Brain microvascular endothelial cell (primary cell): ENCODE results near the gene RNGTT.

Experiments used
- DNase-seq: peaks from one replicate; pipeline ENCODE4 v3.0.0-alpha.2; 2020
- H3K27ac ChIP-seq: fragments of 250-450 bp; sonication (Bioruptor Pico); 2 replicates; pipeline ENCODE4 v1.5.1; 2020; ENCODE audit warnings: mild to moderate bottlenecking, moderate library complexity
- H3K27me3 ChIP-seq: fragments of 250-450 bp; sonication (Bioruptor Pico); replicated peaks from 2 replicates; pipeline ENCODE4 v1.5.1; 2020; ENCODE audit warnings: mild to moderate bottlenecking
- H3K36me3 ChIP-seq: fragments of 250-450 bp; sonication (Bioruptor Pico); replicated peaks from 2 replicates; pipeline ENCODE4 v1.5.1; 2020; ENCODE audit warnings: mild to moderate bottlenecking
- H3K4me3 ChIP-seq: 2 replicates; pipeline ENCODE4 v1.5.1; 2011; ENCODE audit warnings: low read depth, mild to moderate bottlenecking, control low read depth, low read length, moderate library complexity
- in situ Hi-C: cut with HindIII; loops from 2 replicates; pipeline ENCODE4 v1.10.0; 2017; ENCODE audit warnings: low sequenced_read_pairs, low pct_ligation_motif_present
- TF ChIP-seq, protein P1 (sequence below): IDR thresholded peaks from 2 replicates; pipeline ENCODE4 v1.5.1; 2011; ENCODE audit warnings: low read depth, mild to moderate bottlenecking, moderate library complexity, low read length, control low read depth, inconsistent platforms; ENCODE audit errors: missing control alignments

The RNGTT gene

DNA sequence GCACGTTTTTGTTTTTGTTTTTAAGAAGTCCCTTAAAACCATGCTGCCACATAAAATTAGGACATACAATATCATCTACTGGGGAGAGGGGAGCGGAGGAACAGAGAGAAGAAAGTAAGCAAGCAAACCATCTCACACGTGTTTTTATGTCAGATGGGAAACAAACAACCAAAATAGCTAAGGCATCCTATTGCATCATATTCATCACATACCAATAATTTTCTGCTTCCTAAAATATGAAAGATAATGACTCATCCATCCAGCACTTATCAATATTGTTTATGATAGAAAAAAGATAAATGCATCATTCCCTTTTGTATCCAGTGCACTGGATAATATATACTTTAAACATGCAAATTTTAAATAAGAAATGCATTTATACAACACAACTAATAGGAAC lies 329.6 kb downstream of the RNGTT start:
- DNase-seq: no peak
- Histone ChIP-seq H3K4me3 (no peak overlapping the region), H3K27ac (no peak overlapping the region), H3K36me3 (no peaks in the 10 kb centered on the region), H3K27me3 (no peaks in the 10 kb centered on the region)
- in situ Hi-C loops: no loop called here
- TF ChIP-seq, protein P1, sequence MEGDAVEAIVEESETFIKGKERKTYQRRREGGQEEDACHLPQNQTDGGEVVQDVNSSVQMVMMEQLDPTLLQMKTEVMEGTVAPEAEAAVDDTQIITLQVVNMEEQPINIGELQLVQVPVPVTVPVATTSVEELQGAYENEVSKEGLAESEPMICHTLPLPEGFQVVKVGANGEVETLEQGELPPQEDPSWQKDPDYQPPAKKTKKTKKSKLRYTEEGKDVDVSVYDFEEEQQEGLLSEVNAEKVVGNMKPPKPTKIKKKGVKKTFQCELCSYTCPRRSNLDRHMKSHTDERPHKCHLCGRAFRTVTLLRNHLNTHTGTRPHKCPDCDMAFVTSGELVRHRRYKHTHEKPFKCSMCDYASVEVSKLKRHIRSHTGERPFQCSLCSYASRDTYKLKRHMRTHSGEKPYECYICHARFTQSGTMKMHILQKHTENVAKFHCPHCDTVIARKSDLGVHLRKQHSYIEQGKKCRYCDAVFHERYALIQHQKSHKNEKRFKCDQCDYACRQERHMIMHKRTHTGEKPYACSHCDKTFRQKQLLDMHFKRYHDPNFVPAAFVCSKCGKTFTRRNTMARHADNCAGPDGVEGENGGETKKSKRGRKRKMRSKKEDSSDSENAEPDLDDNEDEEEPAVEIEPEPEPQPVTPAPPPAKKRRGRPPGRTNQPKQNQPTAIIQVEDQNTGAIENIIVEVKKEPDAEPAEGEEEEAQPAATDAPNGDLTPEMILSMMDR: no peak

DNA sequence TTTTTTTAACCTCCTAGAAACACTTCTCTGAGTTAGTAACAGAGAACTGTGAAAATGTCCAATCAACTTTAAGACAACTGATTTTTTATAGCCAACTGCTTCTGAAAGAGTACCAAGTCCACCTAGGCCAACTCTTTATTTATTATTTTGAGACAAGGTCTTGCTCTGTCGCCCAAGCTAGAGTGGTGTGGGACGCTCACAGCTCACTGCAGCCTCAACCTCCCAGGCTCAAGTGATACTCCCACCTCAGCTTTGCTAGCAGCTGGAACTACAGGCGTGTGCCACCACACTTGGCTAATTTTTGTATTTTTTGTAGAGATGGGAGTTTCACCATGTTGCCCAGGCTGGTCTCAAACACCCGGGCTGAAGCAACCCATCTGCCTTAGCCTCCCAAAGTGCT lies 331.6 kb downstream of the RNGTT start:
- Histone ChIP-seq H3K27me3 (no peaks in the 10 kb centered on the region), H3K36me3 (no peaks in the 10 kb centered on the region), H3K27ac (no peak overlapping the region), H3K4me3 (no peak overlapping the region)
- in situ Hi-C loops: no loop called here
- TF ChIP-seq, protein P1: no peak
- DNase-seq: no peak

DNA sequence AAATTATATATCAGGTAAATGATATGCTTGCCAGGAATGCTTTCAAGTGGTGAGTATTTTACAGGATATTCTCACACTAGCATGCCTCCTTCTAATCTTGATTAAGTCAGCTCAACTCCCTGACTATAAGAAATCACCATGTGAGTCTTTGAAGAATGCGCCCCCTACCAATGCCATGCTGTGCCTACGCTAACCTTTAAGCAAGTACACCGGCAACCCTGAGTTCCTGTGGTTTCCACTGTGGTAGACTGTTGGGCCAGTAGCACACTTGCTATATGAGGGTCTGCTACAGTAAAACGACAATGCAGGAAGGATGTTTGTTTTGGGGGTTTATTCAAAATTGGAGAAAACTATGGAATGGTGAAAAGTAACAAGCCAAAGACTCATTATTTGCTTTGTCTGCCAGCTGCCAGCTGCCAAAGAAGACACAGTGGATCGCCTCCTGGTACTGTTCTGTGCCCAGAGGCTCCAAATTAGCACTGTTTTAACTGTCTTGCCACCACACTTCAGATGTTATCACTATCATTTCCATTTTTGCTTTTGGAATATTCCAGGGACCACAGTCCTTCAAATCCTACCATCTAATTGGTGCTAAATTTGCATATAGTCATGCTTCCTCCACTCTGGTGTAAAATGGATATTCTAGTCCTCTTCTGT lies 333.5 kb downstream of the RNGTT start:
- no peak overlapping the region for H3K4me3 ChIP-seq
- no peaks in the 10 kb centered on the region for H3K36me3 ChIP-seq
- TF ChIP-seq, protein P1: peak; percentile 30
- in situ Hi-C loops: no loop called here
- peak; percentile 2 for DNase-seq
- no peaks in the 10 kb centered on the region for H3K27me3 ChIP-seq
- no peak overlapping the region for H3K27ac ChIP-seq

DNA sequence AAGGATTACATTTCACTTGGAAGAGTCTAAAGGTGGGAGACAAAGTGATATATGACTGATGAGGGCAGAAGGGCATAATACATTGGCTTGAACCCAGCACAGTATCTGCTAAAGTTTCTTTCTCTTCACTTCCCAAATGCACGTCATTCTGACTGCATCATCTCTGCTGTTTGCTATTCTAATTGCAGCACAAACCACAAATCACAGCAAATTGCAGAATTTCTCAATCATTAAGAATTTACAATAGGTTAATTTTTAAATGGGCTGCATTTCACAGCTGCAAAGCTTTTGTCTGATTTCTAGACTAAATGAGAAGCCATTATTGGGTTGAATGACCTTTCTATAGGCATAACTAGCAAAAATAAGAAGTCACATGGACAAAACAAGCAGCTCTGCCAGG lies 337.0 kb downstream of the RNGTT start:
- H3K36me3 ChIP-seq: no peaks in the 10 kb centered on the region
- in situ Hi-C loops: no loop called here
- H3K4me3 ChIP-seq: no peak overlapping the region
- TF ChIP-seq, protein P1: no peak
- H3K27me3 ChIP-seq: no peaks in the 10 kb centered on the region
- H3K27ac ChIP-seq: no peak overlapping the region
- no peak for DNase-seq

- no peaks in the 10 kb centered on the region for H3K27me3 ChIP-seq
- no peak overlapping the region for H3K27ac ChIP-seq
- no peaks in the 10 kb centered on the region for H3K36me3 ChIP-seq
- no peak for DNase-seq
- in situ Hi-C loops: no loop called here
- no peak overlapping the region for H3K4me3 ChIP-seq
- TF ChIP-seq, protein P1: no peak
Measured at GRCh38 chr6:88623531-88623930, 339.9 kb downstream of the RNGTT start.

GRCh38 chr6:88619951-88620350 lies 343.5 kb downstream of the RNGTT start:
- no peak for DNase-seq
- Histone ChIP-seq H3K27me3 (no peaks in the 10 kb centered on the region), H3K4me3 (no peak overlapping the region), H3K27ac (no peak overlapping the region), H3K36me3 (no peaks in the 10 kb centered on the region)
- in situ Hi-C loops: no loop called here
- TF ChIP-seq, protein P1: no peak
